H1 (cell line): ENCODE results near the gene ITGA11. TPM values are rescaled to one million over a fixed set of nuclear protein-coding genes. Genes with fewer than 3 reads are reported as not detected.

ENCODE experiments used
- CTCF ChIA-PET: fragments of 300-600 bp; sonication (Branson Sonifier 250); formaldehyde crosslinking; loops from one replicate; lab custom pipeline; 2021; ENCODE audit not compliant: partially characterized antibody; lab: Charles Lee
- POLR2A ChIA-PET: fragments of 300-600 bp; sonication (Branson Sonifier 250); formaldehyde crosslinking; loops from one replicate; lab custom pipeline; 2021; ENCODE audit warnings: inconsistent platforms; ENCODE audit not compliant: partially characterized antibody; lab: Charles Lee
- DNase-seq, 2 experiments: peaks; one replicate each; pipeline versions ENCODE4 v3.0.0 to v3.0.0-alpha.2; 2010 to 2022; ENCODE audit warnings: low spot score in 2 of 2, low read depth in 1 of 2, mixed read lengths in 1 of 2
- FAIRE-seq: peaks from 2 replicates; lab custom pipeline; 2011; peaks lifted over from hg19 to GRCh38; lab: Jason Lieb, UNC
- H2AFZ ChIP-seq: 2 replicates; pipeline ENCODE4 v1.8.1; 2012; ENCODE audit warnings: low read length, inconsistent platforms
- H2AK5ac ChIP-seq: 2 replicates; pipeline ENCODE4 v1.6.1; 2013; ENCODE audit warnings: low read depth, low read length
- H2BK120ac ChIP-seq: replicated peaks from 2 replicates; pipeline ENCODE3; 2013; ENCODE audit warnings: low read depth, low read length, inconsistent platforms
- H2BK12ac ChIP-seq: 2 replicates; pipeline ENCODE4 v1.6.1; 2013; ENCODE audit warnings: low read depth, low read length
- H2BK15ac ChIP-seq: 2 replicates; pipeline ENCODE4 v1.6.1; 2013; ENCODE audit warnings: low read length
- H2BK20ac ChIP-seq: 2 replicates; pipeline ENCODE4 v1.6.1; 2013; ENCODE audit warnings: low read length
- H2BK5ac ChIP-seq: 2 replicates; pipeline ENCODE4 v1.6.1; 2013; ENCODE audit warnings: low read depth, low read length
- H3K14ac ChIP-seq: 2 replicates; pipeline ENCODE4 v1.6.1; 2013; ENCODE audit warnings: inconsistent platforms; ENCODE audit not compliant: insufficient read length
- H3K18ac ChIP-seq: 2 replicates; pipeline ENCODE4 v1.6.1; 2013; ENCODE audit warnings: low read length; ENCODE audit errors: extremely low read depth
- H3K23ac ChIP-seq: 2 replicates; pipeline ENCODE4 v1.6.1; 2013; ENCODE audit warnings: inconsistent platforms; ENCODE audit not compliant: insufficient read length
- H3K23me2 ChIP-seq: 2 replicates; pipeline ENCODE4 v1.6.1; 2013; ENCODE audit warnings: low read depth, low read length
- H3K27ac ChIP-seq: 2 replicates; pipeline ENCODE4 v1.6.1; 2011; ENCODE audit warnings: low read depth, low read length, inconsistent platforms
- H3K27me3 ChIP-seq, 4 experiments: replicated peaks in 1 of 4; 1 replicate in 1 of 4; 2 replicates in 3 of 4; pipeline versions ENCODE4 v1.6.1 to v1.8.1; 2011 to 2013; ENCODE audit warnings: low read length in 3 of 4, mild to moderate bottlenecking in 3 of 4, inconsistent platforms in 2 of 4, mixed read lengths in 2 of 4, moderate library complexity in 1 of 4; ENCODE audit not compliant: control insufficient read depth in 3 of 4, insufficient read depth in 3 of 4; ENCODE audit errors: extremely low read depth in 1 of 4
- H3K36me3 ChIP-seq, 4 experiments: 2 replicates each; pipeline versions ENCODE4 v1.6.1 to v1.8.1; 2011 to 2013; ENCODE audit warnings: mild to moderate bottlenecking in 4 of 4, low read length in 3 of 4, moderate library complexity in 2 of 4, control low read depth in 1 of 4, inconsistent platforms in 1 of 4; ENCODE audit not compliant: insufficient read depth in 4 of 4, control insufficient read depth in 2 of 4
- H3K4ac ChIP-seq: replicated peaks from 2 replicates; pipeline ENCODE3; 2013; ENCODE audit warnings: low read length, low read depth, mixed read lengths, inconsistent platforms; ENCODE audit not compliant: insufficient read length
- H3K4me1 ChIP-seq, 4 experiments: replicated peaks in 1 of 4; 1 replicate in 1 of 4; 2 replicates in 3 of 4; pipeline versions ENCODE4 v1.6.1 to v1.8.1; 2011 to 2013; ENCODE audit warnings: low read length in 3 of 4, inconsistent platforms in 2 of 4, mixed read lengths in 1 of 4; ENCODE audit not compliant: insufficient read depth in 4 of 4, control insufficient read depth in 3 of 4
- H3K4me2 ChIP-seq, 2 experiments: 2 replicates each; pipeline versions ENCODE4 v1.6.1 to v1.8.1; 2011 to 2013; ENCODE audit warnings: low read depth in 2 of 2, low read length in 2 of 2, control low read depth in 1 of 2, inconsistent platforms in 1 of 2, mild to moderate bottlenecking in 1 of 2; ENCODE audit not compliant: insufficient read depth in 1 of 2
- H3K4me3 ChIP-seq, 4 experiments: fragments of 200-600, 300-600 bp in 1 of 4; sonication (generic), shearing (Covaris generic), sonication (Bioruptor Twin) in 1 of 4; 2 replicates each; pipeline versions ENCODE4 v1.5.1 to v1.8.1; 2011 to 2016; ENCODE audit warnings: low read length in 4 of 4, low read depth in 3 of 4, control low read depth in 2 of 4, inconsistent platforms in 2 of 4, mild to moderate bottlenecking in 2 of 4, mixed read lengths in 1 of 4, moderate library complexity in 1 of 4; ENCODE audit not compliant: insufficient read depth in 2 of 4; ENCODE audit errors: extremely low read depth in 1 of 4
- H3K56ac ChIP-seq: replicated peaks from 2 replicates; pipeline ENCODE3; 2013; ENCODE audit warnings: low read depth, mild to moderate bottlenecking, mixed read lengths, low read length, inconsistent platforms; ENCODE audit not compliant: insufficient read length
- H3K79me1 ChIP-seq: 2 replicates; pipeline ENCODE4 v1.6.1; 2013; ENCODE audit warnings: low read depth, low read length, control low read depth
- H3K79me2 ChIP-seq, 2 experiments: 2 replicates each; pipeline versions ENCODE4 v1.6.1 to v1.8.1; 2012 to 2013; ENCODE audit warnings: low read length in 2 of 2, mild to moderate bottlenecking in 2 of 2, inconsistent platforms in 1 of 2; ENCODE audit not compliant: insufficient read depth in 2 of 2, control insufficient read depth in 1 of 2
- H3K9ac ChIP-seq, 4 experiments: replicated peaks in 1 of 4; 1 replicate in 1 of 4; 2 replicates in 3 of 4; pipeline versions ENCODE4 v1.6.1 to v1.8.1; 2011 to 2013; ENCODE audit warnings: low read depth in 3 of 4, low read length in 3 of 4, control low read depth in 2 of 4, mild to moderate bottlenecking in 2 of 4, moderate library complexity in 2 of 4, inconsistent platforms in 1 of 4; ENCODE audit errors: extremely low read depth in 1 of 4
- H3K9me3 ChIP-seq, 2 experiments: 2 replicates each; pipeline versions ENCODE4 v1.6.1 to v1.8.1; 2012 to 2013; ENCODE audit warnings: mild to moderate bottlenecking in 2 of 2, moderate library complexity in 2 of 2, control low read depth in 1 of 2, inconsistent platforms in 1 of 2, low read depth in 1 of 2, low read length in 1 of 2, mixed read lengths in 1 of 2; ENCODE audit not compliant: insufficient read depth in 2 of 2
- H4K20me1 ChIP-seq, 2 experiments: replicated peaks in 1 of 2; 2 replicates each; pipeline versions ENCODE3 to v1.8.1; 2011 to 2013; ENCODE audit warnings: inconsistent platforms in 2 of 2, low read length in 2 of 2, mild to moderate bottlenecking in 1 of 2; ENCODE audit not compliant: insufficient read depth in 2 of 2, control insufficient read depth in 1 of 2
- H4K5ac ChIP-seq: 2 replicates; pipeline ENCODE4 v1.6.1; 2013; ENCODE audit warnings: low read length, low read depth, mixed read lengths, inconsistent platforms; ENCODE audit not compliant: insufficient read length
- H4K8ac ChIP-seq: 2 replicates; pipeline ENCODE4 v1.8.0; 2013; ENCODE audit warnings: mild to moderate bottlenecking, moderate library complexity, low read length, inconsistent platforms; ENCODE audit not compliant: insufficient read depth; ENCODE audit errors: extremely low read depth
- H4K91ac ChIP-seq: replicated peaks from 2 replicates; pipeline ENCODE3; 2013; ENCODE audit warnings: low read length, mixed read lengths, inconsistent platforms; ENCODE audit not compliant: insufficient read length
- BRCA1 ChIP-seq: IDR thresholded peaks from 2 replicates; pipeline ENCODE4 v1.6.1; 2012; ENCODE audit warnings: low read depth, low read length, improper control_type of control experiment
- CTBP2 ChIP-seq: IDR thresholded peaks from 2 replicates; pipeline ENCODE4 v1.7.0; 2011; ENCODE audit warnings: borderline replicate concordance, mild to moderate bottlenecking, moderate library complexity, mixed read lengths, low read length; ENCODE audit not compliant: insufficient read depth, insufficient read length
- NANOG ChIP-seq: IDR thresholded peaks from 2 replicates; pipeline ENCODE4 v1.6.1; 2011; ENCODE audit warnings: low read length, low read depth, mild to moderate bottlenecking, inconsistent platforms; ENCODE audit not compliant: insufficient read depth, poor library complexity, severe bottlenecking
- PHF8 ChIP-seq: fragments of 200-600 bp; sonication (generic); conservative IDR thresholded peaks from 2 replicates; pipeline ENCODE4 v1.7.1; 2012; ENCODE audit warnings: low read depth, mild to moderate bottlenecking, inconsistent platforms, low read length, moderate library complexity
- RNF2 ChIP-seq: fragments of 200-900, 300-1000 bp; sonication (generic); IDR thresholded peaks from 2 replicates; pipeline ENCODE4 v1.7.1; 2016; ENCODE audit warnings: borderline replicate concordance, low read depth, mild to moderate bottlenecking, antibody characterized with exemption, low read length; ENCODE audit not compliant: poor library complexity, severe bottlenecking; ENCODE audit errors: missing control alignments
- WGBS, 2 experiments: shearing (Covaris generic) in 1 of 2; methylation state at CpG; one replicate each; pipeline versions ENCODE4 v1.1.6 to v1.1.7; 2013 to 2015; ENCODE audit warnings: low lambda C conversion rate in 2 of 2, mixed read lengths in 2 of 2, inconsistent platforms in 1 of 2, low coverage in 1 of 2, missing lambda C conversion rate in 1 of 2; ENCODE audit not compliant: insufficient replicate concordance in 2 of 2, insufficient coverage in 1 of 2, insufficient read length in 1 of 2; ENCODE audit errors: extremely low coverage in 1 of 2, missing lambda C conversion rate in 1 of 2; 5-methylcytosine and 5-hydroxymethylcytosine counted together
- polyA plus RNA-seq, 7 experiments: library from polyadenylated mRNA; depleted of rRNA in 3 of 7; stranded (reverse) in 5 of 7; unstranded in 2 of 7; fragments of >200 nt in 5 of 7; fragments of 200-250 nt in 2 of 7; gene quantifications; 1 replicate in 5 of 7; 2 replicates in 1 of 7; 4 replicates in 1 of 7; pipeline versions ENCODE4 v1.2.1 to v1.2.3, GENCODE V29; 2011 to 2013; ENCODE audit warnings: missing spikeins in 2 of 7, mixed read lengths in 2 of 7
- total RNA-seq: library from RNA; stranded (reverse); fragmentation: NEBNext Ultra II Directional; extraction: Animal tissue kit (Norgen Biotek cat#: 25700); gene quantifications from 2 replicates; pipeline ENCODE4 v1.2.1, GENCODE V29; 2021
- TF ChIP-seq, protein P1 (sequence below): IDR thresholded peaks from 2 replicates; pipeline ENCODE4 v1.6.1; 2012; ENCODE audit warnings: low read length, inconsistent platforms

The ITGA11 gene
- total and polyA plus RNA-seq, 2 of the 8 experiments (the other 6 are each of a cell fraction or from before 2014, with no cell fraction given) = 0.05 to 0.06 TPM

DNA sequence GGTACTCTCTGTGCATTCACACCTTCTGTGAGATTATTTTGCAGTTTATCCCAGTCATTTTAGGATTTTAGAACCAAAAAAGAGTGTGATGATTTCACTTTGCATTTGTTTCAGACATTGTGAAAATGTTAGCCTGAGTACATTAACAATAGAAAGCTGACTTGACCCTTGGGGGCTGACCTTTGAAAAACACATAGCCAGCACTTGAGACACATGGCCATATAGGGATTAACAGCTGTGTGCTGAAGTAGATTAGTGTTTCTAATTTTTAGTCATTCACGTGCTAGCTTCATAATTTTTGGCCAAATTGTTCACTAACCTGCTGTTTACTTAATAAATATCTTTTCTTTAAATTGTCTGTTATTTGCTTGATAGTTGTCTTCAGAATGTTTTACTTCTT lies 151.0 kb downstream of the ITGA11 start:
- 39% methylated on average over 1 of the region's 1 CpG; no CpG with 5 or more reads in 1 of the 2 experiments for WGBS, 2 experiments
- peak overlapping the region in 1 of 4 experiments; percentile 53; a peak in 1 of 7 replicates for H3K9ac ChIP-seq
- H3K23me2 ChIP-seq = peaks cover 13% of the 10 kb centered on the region
- H4K91ac ChIP-seq = no peak overlapping the region
- no peak overlapping the region for H3K14ac ChIP-seq
- H3K4me1 ChIP-seq = peaks cover 5 to 18% (median 13%) of the 10 kb centered on the region in 4 experiments; a peak in 6 of 7 replicates
- no peak overlapping the region for H4K8ac ChIP-seq
- H2BK5ac ChIP-seq = no peak overlapping the region
- no peak overlapping the region for H2BK120ac ChIP-seq
- no peak overlapping the region for H3K23ac ChIP-seq
- H3K27me3 ChIP-seq = no peaks in the 10 kb centered on the region
- H3K4me3 ChIP-seq = peak overlapping the region in 3 of 4 experiments; percentile 10 to 92 (median 16); a peak in 6 of 8 replicates
- H3K56ac ChIP-seq = no peak overlapping the region
- H2BK12ac ChIP-seq = no peak overlapping the region
- peaks cover 4% of the 10 kb centered on the region for H3K79me1 ChIP-seq
- H4K5ac ChIP-seq = no peak overlapping the region
- FAIRE-seq (no peak), DNase-seq (no peak)
- CTCF ChIA-PET = interaction anchor here (0.9 to 10.1 kb wide), 5 partner anchors 8 to 27 kb away, joined by 3 to 72 read pairs (median 5); no protein-coding TSS in a partner anchor
- H2BK20ac ChIP-seq = no peak overlapping the region
- POLR2A ChIA-PET = interaction anchor here (0.7 to 2.4 kb wide), 9 partner anchors 8 to 52 kb away, joined by 3 to 11 read pairs (median 6); partner anchors contain the start of gene CLN6
- H2AFZ ChIP-seq = no peak overlapping the region
- no peak overlapping the region for H2AK5ac ChIP-seq
- H2BK15ac ChIP-seq = no peak overlapping the region
- peak overlapping the region; percentile 86 to 95 for H3K4me2 ChIP-seq
- peaks cover 0 to 13% (median 6%) of the 10 kb centered on the region in 4 experiments; a peak in 4 of 8 replicates for H3K36me3 ChIP-seq
- peaks cover 24% of the 10 kb centered on the region in 2 experiments for H4K20me1 ChIP-seq
- H3K18ac ChIP-seq = no peak overlapping the region
- TF ChIP-seq, protein P1, sequence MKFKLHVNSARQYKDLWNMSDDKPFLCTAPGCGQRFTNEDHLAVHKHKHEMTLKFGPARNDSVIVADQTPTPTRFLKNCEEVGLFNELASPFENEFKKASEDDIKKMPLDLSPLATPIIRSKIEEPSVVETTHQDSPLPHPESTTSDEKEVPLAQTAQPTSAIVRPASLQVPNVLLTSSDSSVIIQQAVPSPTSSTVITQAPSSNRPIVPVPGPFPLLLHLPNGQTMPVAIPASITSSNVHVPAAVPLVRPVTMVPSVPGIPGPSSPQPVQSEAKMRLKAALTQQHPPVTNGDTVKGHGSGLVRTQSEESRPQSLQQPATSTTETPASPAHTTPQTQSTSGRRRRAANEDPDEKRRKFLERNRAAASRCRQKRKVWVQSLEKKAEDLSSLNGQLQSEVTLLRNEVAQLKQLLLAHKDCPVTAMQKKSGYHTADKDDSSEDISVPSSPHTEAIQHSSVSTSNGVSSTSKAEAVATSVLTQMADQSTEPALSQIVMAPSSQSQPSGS = no peak
- TF ChIP-seq NANOG (no peak), BRCA1 (no peak), CTBP2 (no peak), PHF8 (no peak), RNF2 (no peak)
- H3K4ac ChIP-seq = no peak overlapping the region
- H3K79me2 ChIP-seq = peaks cover 29 to 78% of the 10 kb centered on the region in 2 experiments
- H3K9me3 ChIP-seq = peaks cover 3 to 4% of the 10 kb centered on the region in 2 experiments; a peak in 2 of 4 replicates
- H3K27ac ChIP-seq = no peak overlapping the region
